ENCODE results near the gene ABO. TPM values are rescaled to one million over a fixed set of nuclear protein-coding genes. Genes with fewer than 3 reads are reported as not detected.

ABO gene
- total RNA-seq, 1 donor from 2014 or later: 0.51 TPM

Other genes starting within 250 kb of the ABO start
- gene GTF3C5, start 244.2 kb downstream of the ABO start, total RNA-seq: 53.3 and 59.2 TPM in 2 replicates
- 0.14 and 0.17 TPM in 2 replicates for gene CEL, start 213.2 kb downstream of the ABO start, total RNA-seq
- 68.7 and 68.9 TPM in 2 replicates for gene RALGDS, start 154.0 kb downstream of the ABO start, total RNA-seq
- gene GBGT1, start 111.3 kb downstream of the ABO start, total RNA-seq: 15.7 and 28.0 TPM in 2 replicates
- not detected in 2 replicates for gene OBP2B, start 66.0 kb downstream of the ABO start, total RNA-seq
- gene SURF6, start 61.0 kb upstream of the ABO start, total RNA-seq: 13.0 and 15.0 TPM in 2 replicates
- gene MED22, start 72.9 kb upstream of the ABO start, total RNA-seq: 17.7 and 26.6 TPM in 2 replicates
- gene RPL7A, start 73.0 kb upstream of the ABO start, total RNA-seq: 1,936 and 2,833 TPM in 2 replicates
- 15.3 and 31.1 TPM in 2 replicates for gene SURF1, start 81.3 kb upstream of the ABO start, total RNA-seq
- gene SURF2, start 81.3 kb upstream of the ABO start, total RNA-seq: 11.2 and 11.7 TPM in 2 replicates
- gene SURF4, start 100.9 kb upstream of the ABO start, total RNA-seq: 370 and 397 TPM in 2 replicates
- 0.47 and 1.2 TPM in 2 replicates for gene STKLD1, start 101.2 kb upstream of the ABO start, total RNA-seq
- gene REXO4, start 142.8 kb upstream of the ABO start, total RNA-seq: 16.2 and 26.9 TPM in 2 replicates
- gene ADAMTS13, start 147.2 kb upstream of the ABO start, total RNA-seq: 0.84 and 1.0 TPM in 2 replicates
- 12.8 and 21.4 TPM in 2 replicates for gene CACFD1, start 184.8 kb upstream of the ABO start, total RNA-seq
- 32.0 and 42.1 TPM in 2 replicates for gene SLC2A6, start 203.9 kb upstream of the ABO start, total RNA-seq
- gene MYMK, start 249.8 kb upstream of the ABO start, total RNA-seq: not detected in 2 replicates